ENCODE data around the gene ATP4A.

GRCh38 chr19:35506011-35506410 lies 57.4 kb downstream of the ATP4A start:
- TF ChIP-seq EZH2 (IDR thresholded peaks at IDR 0.05), result no peak
- TF ChIP-seq POLR2AphosphoS5 (IDR thresholded peaks at IDR 0.05; ENCODE audit: borderline replicate concordance, low read depth, low read length), result no peak
- TF ChIP-seq FOXP2 (optimal IDR thresholded peaks at IDR 0.05; ENCODE audit: control extremely low read depth, extremely low read length, insufficient read depth), result no peak

Data from SK-N-MC (cell line).